Mammary epithelial cell (primary cell): Measurements from ENCODE around the gene CREB5.

Experiments used
- CTCF ChIP-seq, 2 donors: IDR thresholded peaks in 1 of 2; conservative IDR thresholded peaks in 1 of 2; 2 replicates each; pipeline ENCODE4 v1.5.1; 2011 to 2012; ENCODE audit warnings: inconsistent platforms in 2 of 2, low read length in 2 of 2, mild to moderate bottlenecking in 2 of 2, control low read depth in 1 of 2, low read depth in 1 of 2; ENCODE audit not compliant: insufficient read depth in 1 of 2; ENCODE audit errors: extremely low read depth in 1 of 2
- EZH2 ChIP-seq: IDR thresholded peaks from 2 replicates; pipeline ENCODE4 v1.6.1; 2012; ENCODE audit warnings: low read length, inconsistent platforms, borderline replicate concordance

- TF ChIP-seq CTCF (conservative IDR thresholded peaks at IDR 0.05 in 1 of 2, IDR thresholded peaks at IDR 0.05 in 1 of 2; ENCODE audit: extremely low read depth in 1 of 2, insufficient read depth in 1 of 2, low read depth in 1 of 2, low read length in 2 of 2) (no peak), EZH2 (no peak)
These were observed 443.4 kb downstream of the CREB5 start for GRCh38 chr7:28855538-28856217.
